ENCODE data around the gene COL6A1.
"Not testable (repeated sequence)": the region's sequence is repeated elsewhere in the genome, so short reads cannot be mapped to it uniquely, and the experiment has no call there.

The COL6A1 gene

GRCh38 chr21:46031484-46031883 is 49.9 kb downstream of the COL6A1 start:
- DNase-seq (ENCODE audit: low spot score): no peak

- DNase-seq (ENCODE audit: low spot score): no peak
These were observed 50.5 kb downstream of the COL6A1 start for GRCh38 chr21:46032100-46032499.

GRCh38 chr21:46033410-46034400 is 52.1 kb downstream of the COL6A1 start:
- no peak for DNase-seq (ENCODE audit: low spot score)

- DNase-seq (ENCODE audit: low spot score): no peak
These were observed 54.5 kb downstream of the COL6A1 start for GRCh38 chr21:46035809-46036695.

GRCh38 chr21:46036696-46037330 is 55.2 kb downstream of the COL6A1 start:
- no peak for DNase-seq (ENCODE audit: low spot score)

GRCh38 chr21:46037331-46038325 is 56.1 kb downstream of the COL6A1 start:
- no peak for DNase-seq (ENCODE audit: low spot score)

GRCh38 chr21:46038341-46038829 is 56.8 kb downstream of the COL6A1 start:
- no peak for DNase-seq (ENCODE audit: low spot score)

- no peak for DNase-seq (ENCODE audit: low spot score)
These were observed 57.4 kb downstream of the COL6A1 start for GRCh38 chr21:46038871-46039397.

- no peak for DNase-seq (ENCODE audit: low spot score)
These were observed 58.5 kb downstream of the COL6A1 start for GRCh38 chr21:46039891-46040660.

GRCh38 chr21:46040707-46041106 is 59.1 kb downstream of the COL6A1 start:
- no peak for DNase-seq (ENCODE audit: low spot score)

GRCh38 chr21:46041183-46041582 is 59.6 kb downstream of the COL6A1 start:
- no peak for DNase-seq (ENCODE audit: low spot score)

- no peak for DNase-seq (ENCODE audit: low spot score)
These were observed 63.6 kb downstream of the COL6A1 start for GRCh38 chr21:46045154-46045553.

GRCh38 chr21:46046471-46046870 is 64.9 kb downstream of the COL6A1 start:
- DNase-seq (ENCODE audit: low spot score): no peak

- DNase-seq (ENCODE audit: low spot score): not testable (repeated sequence)
These were observed 65.3 kb downstream of the COL6A1 start for GRCh38 chr21:46046906-46047305.

GRCh38 chr21:46048926-46049889 is 67.6 kb downstream of the COL6A1 start:
- DNase-seq (ENCODE audit: low spot score): no peak

GRCh38 chr21:46049890-46050667 is 68.5 kb downstream of the COL6A1 start:
- no peak for DNase-seq (ENCODE audit: low spot score)

GRCh38 chr21:46050668-46051378 is 69.3 kb downstream of the COL6A1 start:
- DNase-seq (ENCODE audit: low spot score): no peak
